K562 (cell line): ENCODE results near the gene LTK. TPM values are rescaled to one million over a fixed set of nuclear protein-coding genes. Genes with fewer than 3 reads are reported as not detected.

Experiments used
- ATF1 ChIP-seq, 2 experiments: fragments of 450-650 bp in 1 of 2; IDR thresholded peaks; 2 replicates each; pipeline ENCODE4 v1.6.1; 2016; ENCODE audit warnings: missing compliant biosample characterization in 1 of 2, missing genetic modification characterization in 1 of 2
- CBFB ChIP-seq: sonication (generic); formaldehyde crosslinking; IDR thresholded peaks from 2 replicates; pipeline ENCODE4 v1.4.0; 2020; ENCODE audit warnings: mild to moderate bottlenecking, missing genetic modification reagents
- ELF2 ChIP-seq: fragments of 250-450 bp; sonication (Bioruptor Pico); IDR thresholded peaks from 2 replicates; pipeline ENCODE4 v1.5.0; 2021; ENCODE audit warnings: mild to moderate bottlenecking
- FIP1L1 ChIP-seq: fragments of 200-400 bp; formaldehyde crosslinking; IDR thresholded peaks from 2 replicates; pipeline ENCODE4 v1.6.1; 2018; ENCODE audit warnings: mild to moderate bottlenecking, low read depth, low read length; ENCODE audit not compliant: poor library complexity, severe bottlenecking
- HDAC8 ChIP-seq: fragments of 450-650 bp; IDR thresholded peaks from 2 replicates; pipeline ENCODE4 v1.6.1; 2016; ENCODE audit warnings: mild to moderate bottlenecking, missing genetic modification characterization, moderate library complexity, missing compliant biosample characterization
- RBM22 ChIP-seq: fragments of 200-400 bp; formaldehyde crosslinking; IDR thresholded peaks from 2 replicates; pipeline ENCODE4 v1.6.1; 2018; ENCODE audit warnings: low read length, low read depth; ENCODE audit not compliant: poor library complexity, severe bottlenecking
- SETDB1 ChIP-seq: IDR thresholded peaks from one replicate; pipeline ENCODE4 v1.6.1; 2012; ENCODE audit warnings: low read length, control low read depth, inconsistent platforms
- SMAD3 ChIP-seq: fragments of 450-650 bp; formaldehyde crosslinking; conservative IDR thresholded peaks from 2 replicates; pipeline ENCODE4 v1.4.0; 2020; ENCODE audit warnings: mild to moderate bottlenecking
- ZNF212 ChIP-seq: fragments of 450-650 bp; formaldehyde crosslinking; IDR thresholded peaks from 2 replicates; pipeline ENCODE4 v1.4.0; 2020; ENCODE audit warnings: mild to moderate bottlenecking
- ZNF41 ChIP-seq: fragments of 250-450 bp; sonication (Bioruptor Pico); conservative IDR thresholded peaks from 2 replicates; pipeline ENCODE4 v1.4.0; 2020; ENCODE audit warnings: mild to moderate bottlenecking
- ZNF507 ChIP-seq: conservative IDR thresholded peaks from 2 replicates; pipeline ENCODE4 v1.6.1; 2017; ENCODE audit warnings: missing genetic modification characterization, missing compliant biosample characterization
- polyA plus RNA-seq, 8 experiments: library from polyadenylated mRNA; depleted of rRNA in 4 of 8; stranded (reverse) in 5 of 8; unstranded in 3 of 8; fragments of >200 nt; fragmentation: Nextera tagmentation in 2 of 8; fragmentation: Illumina TruSeq in 1 of 8; extraction: Ambion mirVana in 2 of 8; extraction: Trizol in 1 of 8; gene quantifications; 2 replicates each; pipeline versions ENCODE4 v1.2.1 to v1.2.3, GENCODE V29; 2011 to 2014; ENCODE audit warnings: inconsistent platforms in 1 of 8, missing spikeins in 1 of 8
- total RNA-seq, 7 experiments: library from RNA; depleted of rRNA in 6 of 7; stranded (reverse); fragments of >200 nt in 6 of 7; fragmentation: Illumina TruSeq in 2 of 7; extraction: Trizol in 2 of 7; gene quantifications; 2 replicates each; pipeline versions ENCODE4 v1.2.1 to v1.2.3, GENCODE V29; 2011 to 2021; ENCODE audit warnings: low replicate concordance in 1 of 7
- TF ChIP-seq, protein P1 (sequence below): fragments of 450-650 bp; IDR thresholded peaks from 2 replicates; pipeline ENCODE4 v1.6.1; 2016
- TF ChIP-seq, protein P2 (sequence below): fragments of 450-650 bp; conservative IDR thresholded peaks from 2 replicates; pipeline ENCODE4 v1.6.1; 2016; ENCODE audit warnings: missing genetic modification characterization, low read depth, mild to moderate bottlenecking, control low read depth, missing compliant biosample characterization
- TF ChIP-seq, protein P3 (sequence below): fragments of 450-650 bp; IDR thresholded peaks from 2 replicates; pipeline ENCODE4 v1.6.1; 2016; ENCODE audit warnings: antibody characterized with exemption
- TF ChIP-seq, protein P4 (sequence below): sonication (generic); formaldehyde crosslinking; IDR thresholded peaks from 2 replicates; pipeline ENCODE4 v1.8.1; 2023; ENCODE audit warnings: mild to moderate bottlenecking, missing genetic modification reagents

LTK gene
- total and polyA plus RNA-seq, 9 of the 15 experiments (the other 6 are each of a cell fraction or from before 2014, with no cell fraction given): 0.25 to 4.4 (median 1.8) TPM

DNA sequence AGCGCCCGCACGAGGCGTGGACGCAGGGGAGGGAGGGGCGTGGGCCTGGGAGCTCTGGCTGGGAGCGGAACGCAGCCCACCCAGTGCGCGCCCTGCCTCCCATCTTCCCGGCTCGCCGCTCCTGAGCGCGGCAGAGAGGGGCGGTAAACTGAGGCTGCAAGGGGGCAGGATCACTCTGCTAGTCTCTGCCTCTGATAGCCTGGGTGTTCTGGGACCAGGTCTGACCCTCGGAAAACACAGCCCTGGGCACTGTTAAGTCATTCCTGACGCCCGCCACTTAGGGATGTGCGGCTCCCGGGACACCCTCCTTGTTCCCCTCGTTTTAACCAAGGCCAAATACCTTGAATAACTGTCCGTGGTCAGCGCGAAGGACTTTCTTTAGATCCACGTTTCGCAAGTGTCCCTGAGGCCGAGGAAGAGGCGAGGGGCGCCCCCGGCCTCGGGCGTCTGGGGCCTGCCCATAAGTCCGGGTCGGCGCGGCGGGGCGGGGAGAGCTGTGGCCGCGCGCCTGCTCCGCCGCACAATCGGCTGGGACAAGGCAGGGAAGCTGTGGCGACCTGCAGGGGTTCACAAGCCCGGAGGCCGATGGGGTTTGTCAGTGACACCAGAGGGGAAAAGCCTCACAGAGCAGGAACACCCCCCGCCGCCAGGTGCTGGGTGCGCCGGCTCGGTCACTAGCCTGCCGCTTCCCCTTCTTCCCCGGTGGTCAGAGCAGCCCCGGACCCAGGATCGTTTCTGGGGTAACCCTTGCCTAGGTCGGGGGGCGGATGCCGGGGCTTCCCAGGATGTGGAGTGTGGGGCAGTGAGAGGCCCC lies 18.5 kb downstream of the LTK start (continued):
- TF ChIP-seq, protein P1, sequence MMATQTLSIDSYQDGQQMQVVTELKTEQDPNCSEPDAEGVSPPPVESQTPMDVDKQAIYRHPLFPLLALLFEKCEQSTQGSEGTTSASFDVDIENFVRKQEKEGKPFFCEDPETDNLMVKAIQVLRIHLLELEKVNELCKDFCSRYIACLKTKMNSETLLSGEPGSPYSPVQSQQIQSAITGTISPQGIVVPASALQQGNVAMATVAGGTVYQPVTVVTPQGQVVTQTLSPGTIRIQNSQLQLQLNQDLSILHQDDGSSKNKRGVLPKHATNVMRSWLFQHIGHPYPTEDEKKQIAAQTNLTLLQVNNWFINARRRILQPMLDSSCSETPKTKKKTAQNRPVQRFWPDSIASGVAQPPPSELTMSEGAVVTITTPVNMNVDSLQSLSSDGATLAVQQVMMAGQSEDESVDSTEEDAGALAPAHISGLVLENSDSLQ: no peak
- TF ChIP-seq CBFB (CRISPR knock-in tag) (no peak), ATF1 (CRISPR knock-in tag; IDR thresholded peaks at IDR 0.05) (no peak), ATF1 (tag; IDR thresholded peaks at IDR 0.05) (no peak), ZNF212 (no peak), ZNF507 (tag) (no peak), SMAD3 (no peak), SETDB1 (no peak), HDAC8 (0 out of 2 replicates have a peak, but pooled peaks have one; percentile 5), FIP1L1 (peak; percentile 55), RBM22 (no peak), ELF2 (CRISPR knock-in tag) (no peak), ZNF41 (CRISPR knock-in tag) (no peak)
- TF ChIP-seq, protein P2, sequence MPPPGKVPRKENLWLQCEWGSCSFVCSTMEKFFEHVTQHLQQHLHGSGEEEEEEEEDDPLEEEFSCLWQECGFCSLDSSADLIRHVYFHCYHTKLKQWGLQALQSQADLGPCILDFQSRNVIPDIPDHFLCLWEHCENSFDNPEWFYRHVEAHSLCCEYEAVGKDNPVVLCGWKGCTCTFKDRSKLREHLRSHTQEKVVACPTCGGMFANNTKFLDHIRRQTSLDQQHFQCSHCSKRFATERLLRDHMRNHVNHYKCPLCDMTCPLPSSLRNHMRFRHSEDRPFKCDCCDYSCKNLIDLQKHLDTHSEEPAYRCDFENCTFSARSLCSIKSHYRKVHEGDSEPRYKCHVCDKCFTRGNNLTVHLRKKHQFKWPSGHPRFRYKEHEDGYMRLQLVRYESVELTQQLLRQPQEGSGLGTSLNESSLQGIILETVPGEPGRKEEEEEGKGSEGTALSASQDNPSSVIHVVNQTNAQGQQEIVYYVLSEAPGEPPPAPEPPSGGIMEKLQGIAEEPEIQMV (tag): no peak
- TF ChIP-seq, protein P3, sequence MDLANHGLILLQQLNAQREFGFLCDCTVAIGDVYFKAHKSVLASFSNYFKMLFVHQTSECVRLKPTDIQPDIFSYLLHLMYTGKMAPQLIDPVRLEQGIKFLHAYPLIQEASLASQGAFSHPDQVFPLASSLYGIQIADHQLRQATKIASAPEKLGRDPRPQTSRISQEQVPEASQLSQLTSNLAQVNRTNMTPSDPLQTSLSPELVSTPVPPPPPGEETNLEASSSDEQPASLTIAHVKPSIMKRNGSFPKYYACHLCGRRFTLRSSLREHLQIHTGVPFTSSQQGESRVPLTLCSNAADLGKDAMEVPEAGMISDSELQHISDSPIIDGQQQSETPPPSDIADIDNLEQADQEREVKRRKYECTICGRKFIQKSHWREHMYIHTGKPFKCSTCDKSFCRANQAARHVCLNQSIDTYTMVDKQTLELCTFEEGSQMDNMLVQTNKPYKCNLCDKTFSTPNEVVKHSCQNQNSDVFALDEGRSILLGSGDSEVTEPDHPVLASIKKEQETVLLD: no peak
- TF ChIP-seq, protein P4, sequence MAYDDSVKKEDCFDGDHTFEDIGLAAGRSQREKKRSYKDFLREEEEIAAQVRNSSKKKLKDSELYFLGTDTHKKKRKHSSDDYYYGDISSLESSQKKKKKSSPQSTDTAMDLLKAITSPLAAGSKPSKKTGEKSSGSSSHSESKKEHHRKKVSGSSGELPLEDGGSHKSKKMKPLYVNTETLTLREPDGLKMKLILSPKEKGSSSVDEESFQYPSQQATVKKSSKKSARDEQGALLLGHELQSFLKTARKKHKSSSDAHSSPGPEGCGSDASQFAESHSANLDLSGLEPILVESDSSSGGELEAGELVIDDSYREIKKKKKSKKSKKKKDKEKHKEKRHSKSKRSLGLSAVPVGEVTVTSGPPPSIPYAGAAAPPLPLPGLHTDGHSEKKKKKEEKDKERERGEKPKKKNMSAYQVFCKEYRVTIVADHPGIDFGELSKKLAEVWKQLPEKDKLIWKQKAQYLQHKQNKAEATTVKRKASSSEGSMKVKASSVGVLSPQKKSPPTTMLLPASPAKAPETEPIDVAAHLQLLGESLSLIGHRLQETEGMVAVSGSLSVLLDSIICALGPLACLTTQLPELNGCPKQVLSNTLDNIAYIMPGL: no peak
